Right lobe of liver (tissue), 6 donors: ENCODE results near the gene SH3GL3. TPM values are rescaled to one million over a fixed set of nuclear protein-coding genes. Genes with fewer than 3 reads are reported as not detected.

Experiments
- ATAC-seq, 4 donors: fragments of 200-7000 bp; cut with Tn5 transposase; one replicate each; pipeline ENCODE4 v1.9.1; 2020; ENCODE audit warnings: mild to moderate bottlenecking in 4 of 4, moderate library complexity in 4 of 4
- DNase-seq, 3 donors: peaks; one replicate each; pipeline ENCODE4 v3.0.0-alpha.2; 2020
- H3K27ac ChIP-seq, 3 donors: fragments of 200-600 bp; one replicate each; pipeline ENCODE4 v1.8.0; 2022
- H3K27me3 ChIP-seq, 2 donors: fragments of 200-600 bp; one replicate each; pipeline ENCODE4 v1.8.0; 2022
- H3K36me3 ChIP-seq, 4 donors: fragments of 200-600 bp; sonication (generic) in 1 of 4; one replicate each; pipeline versions ENCODE4 v1.5.1 to v1.8.0; 2017 to 2022; ENCODE audit warnings: control low read depth in 1 of 4
- H3K4me1 ChIP-seq, 4 donors: fragments of 200-600 bp; sonication (generic) in 1 of 4; one replicate each; pipeline versions ENCODE4 v1.5.1 to v1.8.0; 2017 to 2022; ENCODE audit warnings: control low read depth in 1 of 4
- H3K4me3 ChIP-seq, 3 donors: fragments of 200-600 bp; one replicate each; pipeline ENCODE4 v1.8.0; 2022
- H3K9me3 ChIP-seq, 4 donors: fragments of 200-600 bp; sonication (generic) in 1 of 4; one replicate each; pipeline versions ENCODE4 v1.5.1 to v1.8.0; 2017 to 2022; ENCODE audit warnings: control low read depth in 1 of 4
- POLR2A ChIP-seq: fragments of 450-650 bp; IDR thresholded peaks from one replicate; pipeline ENCODE4 v1.6.1; 2017; ENCODE audit warnings: antibody characterized with exemption, mild to moderate bottlenecking
- WGBS: methylation state at CpG from one replicate; pipeline ENCODE4 v1.1.6; 2018; ENCODE audit warnings: low coverage, low lambda C conversion rate; ENCODE audit not compliant: insufficient coverage; ENCODE audit errors: missing lambda C conversion rate; 5-methylcytosine and 5-hydroxymethylcytosine counted together
- intact Hi-C, 2 donors: fragments of 100-400 bp; cut with DNase I; formaldehyde crosslinking; loops; one replicate each; pipeline versions ENCODE4 v1.11.2 to v1.14.1; 2022
- total RNA-seq, 6 experiments: library from RNA; depleted of rRNA in 2 of 6; stranded (reverse); fragments of >200 nt in 2 of 6; fragmentation: NEBNext Ultra II Directional in 3 of 6; extraction: Animal tissue kit (Norgen Biotek cat#: 25700) in 3 of 6; gene quantifications; one replicate each; pipeline versions ENCODE4 v1.1.0 to v1.2.4, GENCODE V29; 2016 to 2023
- TF ChIP-seq, protein P1 (sequence below), 4 donors: fragments of 200-600 bp in 3 of 4; fragments of 450-650 bp in 1 of 4; IDR thresholded peaks; one replicate each; pipeline versions ENCODE4 v1.5.1 to v1.8.0; 2016 to 2022; ENCODE audit warnings: antibody characterized with exemption in 4 of 4, mild to moderate bottlenecking in 2 of 4
- donor health status: DM: no; HTN: yes; CAD: no.
- donor health status: DM: no; HTN: no; CAD: no.
- donor health status: DM: no; HTN: no; CAD: no.
- donor health status: DM: no; HTN: yes; CAD: no.
- donor health status: DM: no; HTN: yes; CAD: no.

The SH3GL3 gene
- total RNA-seq, 6 experiments from 2014 or later = not detected

DNA sequence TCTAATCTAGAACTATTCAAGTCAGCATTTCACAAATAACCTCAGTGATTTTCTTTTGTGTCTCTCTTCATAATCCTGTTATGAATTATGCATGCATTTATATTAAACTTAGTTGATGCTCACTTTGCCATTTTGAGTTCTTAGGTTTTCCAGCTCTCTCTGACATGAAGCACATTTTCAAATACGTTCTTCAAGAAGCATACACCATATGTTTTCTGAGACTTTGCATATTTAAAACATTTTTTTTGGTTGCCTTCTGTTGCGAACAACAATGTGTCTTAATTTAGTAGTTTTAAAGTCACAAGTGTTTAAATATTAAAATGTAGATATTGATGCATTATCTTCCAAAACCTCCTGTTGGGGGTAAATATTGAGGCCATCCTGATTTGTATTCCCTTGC is 37.5 kb downstream of the SH3GL3 start:
- intact Hi-C loops = no loop called here
- no peak for DNase-seq
- no peak overlapping the region for H3K27ac ChIP-seq
- H3K27me3 ChIP-seq = no peaks in the 10 kb centered on the region
- ATAC-seq = no peak
- H3K9me3 ChIP-seq = no peaks in the 10 kb centered on the region
- no peaks in the 10 kb centered on the region for H3K36me3 ChIP-seq
- 55% methylated on average over 2 of the region's 2 CpGs for WGBS
- H3K4me3 ChIP-seq = no peak overlapping the region
- TF ChIP-seq POLR2A = no peak
- TF ChIP-seq, protein P1, sequence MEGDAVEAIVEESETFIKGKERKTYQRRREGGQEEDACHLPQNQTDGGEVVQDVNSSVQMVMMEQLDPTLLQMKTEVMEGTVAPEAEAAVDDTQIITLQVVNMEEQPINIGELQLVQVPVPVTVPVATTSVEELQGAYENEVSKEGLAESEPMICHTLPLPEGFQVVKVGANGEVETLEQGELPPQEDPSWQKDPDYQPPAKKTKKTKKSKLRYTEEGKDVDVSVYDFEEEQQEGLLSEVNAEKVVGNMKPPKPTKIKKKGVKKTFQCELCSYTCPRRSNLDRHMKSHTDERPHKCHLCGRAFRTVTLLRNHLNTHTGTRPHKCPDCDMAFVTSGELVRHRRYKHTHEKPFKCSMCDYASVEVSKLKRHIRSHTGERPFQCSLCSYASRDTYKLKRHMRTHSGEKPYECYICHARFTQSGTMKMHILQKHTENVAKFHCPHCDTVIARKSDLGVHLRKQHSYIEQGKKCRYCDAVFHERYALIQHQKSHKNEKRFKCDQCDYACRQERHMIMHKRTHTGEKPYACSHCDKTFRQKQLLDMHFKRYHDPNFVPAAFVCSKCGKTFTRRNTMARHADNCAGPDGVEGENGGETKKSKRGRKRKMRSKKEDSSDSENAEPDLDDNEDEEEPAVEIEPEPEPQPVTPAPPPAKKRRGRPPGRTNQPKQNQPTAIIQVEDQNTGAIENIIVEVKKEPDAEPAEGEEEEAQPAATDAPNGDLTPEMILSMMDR (IDR thresholded peaks at IDR 0.05) = no peak
- H3K4me1 ChIP-seq = no peaks in the 10 kb centered on the region

DNA sequence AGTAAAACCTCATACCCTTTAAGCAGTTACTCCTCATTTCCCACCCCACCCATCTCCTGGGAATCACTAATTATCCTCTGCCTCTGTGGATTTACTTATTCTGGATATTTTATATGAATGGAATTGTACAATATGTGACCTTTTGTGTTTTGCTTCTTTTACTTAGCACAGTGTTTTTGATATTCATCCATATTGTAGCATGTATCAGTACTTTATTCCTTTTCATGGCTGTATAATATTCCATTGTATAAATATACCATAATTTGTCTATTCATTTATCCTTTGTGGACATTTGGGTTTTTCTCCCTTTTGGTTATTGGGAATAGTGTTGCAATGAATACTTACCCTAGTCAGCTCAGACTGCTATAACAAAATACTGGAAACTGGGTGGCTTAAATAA is 39.2 kb downstream of the SH3GL3 start:
- Histone ChIP-seq H3K27me3 (no peaks in the 10 kb centered on the region), H3K27ac (no peak overlapping the region), H3K4me3 (no peak overlapping the region), H3K36me3 (no peaks in the 10 kb centered on the region), H3K9me3 (no peaks in the 10 kb centered on the region), H3K4me1 (no peaks in the 10 kb centered on the region)
- intact Hi-C loops = no loop called here
- ATAC-seq (no peak), DNase-seq (no peak)
- no peak for TF ChIP-seq POLR2A

DNA sequence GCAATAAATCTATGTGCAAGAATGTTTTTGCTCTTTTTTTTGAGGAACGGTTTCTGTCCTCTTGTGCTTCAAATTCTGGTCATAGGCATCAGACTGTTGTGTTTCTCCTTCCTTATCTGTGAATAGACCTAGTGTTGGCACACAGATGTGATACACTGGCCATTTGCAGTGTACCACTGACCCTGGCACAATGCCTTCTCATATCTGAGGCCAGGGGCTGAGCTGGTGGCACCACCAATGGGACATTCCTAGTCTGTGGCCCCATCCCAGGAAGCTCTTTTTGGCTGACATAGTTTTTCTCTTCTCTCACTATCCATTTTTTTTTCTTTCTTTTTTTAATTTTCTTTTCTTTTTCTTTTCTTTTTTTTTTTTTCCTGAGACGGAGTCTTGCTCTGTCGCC is 40.4 kb downstream of the SH3GL3 start:
- H3K27ac ChIP-seq = no peak overlapping the region
- no peaks in the 10 kb centered on the region for H3K27me3 ChIP-seq
- TF ChIP-seq POLR2A = no peak
- TF ChIP-seq, protein P1 (IDR thresholded peaks at IDR 0.05) = no peak
- H3K9me3 ChIP-seq = no peaks in the 10 kb centered on the region
- ATAC-seq = no peak
- no peaks in the 10 kb centered on the region for H3K36me3 ChIP-seq
- WGBS = 71% methylated on average over 3 of the region's 3 CpGs
- no peak for DNase-seq
- no peak overlapping the region for H3K4me3 ChIP-seq
- no peaks in the 10 kb centered on the region for H3K4me1 ChIP-seq
- intact Hi-C loops = no loop called here

DNA sequence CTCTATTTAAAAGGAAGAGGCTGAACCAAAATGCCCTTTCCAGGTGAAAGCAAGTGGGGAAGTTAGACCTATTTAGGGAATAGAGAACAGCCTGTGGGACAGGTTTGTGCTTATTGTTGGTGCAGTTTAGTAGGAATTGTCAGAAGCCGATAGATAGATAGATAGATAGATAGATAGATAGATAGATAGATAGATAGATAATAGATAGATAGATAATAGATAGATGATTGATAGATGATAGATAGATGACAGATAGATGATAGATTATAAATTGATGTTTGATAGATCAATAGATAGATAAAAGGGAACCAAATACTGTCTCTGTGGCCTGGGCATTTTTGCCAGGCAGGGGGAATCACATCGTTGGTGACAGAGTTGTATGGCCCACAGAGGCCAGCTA is 42.5 kb downstream of the SH3GL3 start:
- intact Hi-C loops = no loop called here
- ATAC-seq = no peak
- WGBS = 63% methylated on average over 2 of the region's 2 CpGs
- H3K4me1 ChIP-seq = no peaks in the 10 kb centered on the region
- H3K27me3 ChIP-seq = no peaks in the 10 kb centered on the region
- no peak for TF ChIP-seq POLR2A
- TF ChIP-seq, protein P1 (IDR thresholded peaks at IDR 0.05) = no peak
- H3K9me3 ChIP-seq = no peaks in the 10 kb centered on the region
- DNase-seq = no peak
- H3K36me3 ChIP-seq = no peaks in the 10 kb centered on the region
- H3K4me3 ChIP-seq = no peak overlapping the region
- no peak overlapping the region for H3K27ac ChIP-seq

DNA sequence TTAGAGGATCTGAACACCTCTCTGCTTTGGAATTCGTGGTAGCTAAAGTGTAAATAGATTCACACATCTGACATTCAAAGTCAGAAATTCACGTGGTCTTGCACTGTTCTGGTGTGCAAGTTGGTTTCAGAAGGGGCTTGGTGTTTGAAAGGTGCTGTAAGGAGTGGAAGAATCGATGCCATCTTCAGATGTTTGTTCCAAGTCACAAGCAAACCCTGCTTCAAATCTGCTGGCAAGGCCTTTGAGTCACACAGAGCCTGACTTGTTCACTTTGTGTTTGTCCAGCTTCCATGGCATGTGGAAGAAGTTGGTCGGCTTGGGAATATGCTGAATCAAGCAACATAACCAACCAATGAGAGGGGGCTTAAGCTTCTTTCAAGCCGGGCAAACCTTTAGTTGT is 44.3 kb downstream of the SH3GL3 start:
- Histone ChIP-seq H3K27ac (no peak overlapping the region), H3K27me3 (no peaks in the 10 kb centered on the region), H3K9me3 (no peaks in the 10 kb centered on the region), H3K36me3 (no peaks in the 10 kb centered on the region), H3K4me1 (no peaks in the 10 kb centered on the region), H3K4me3 (no peak overlapping the region)
- DNase-seq = no peak
- ATAC-seq = no peak
- TF ChIP-seq, protein P1 (IDR thresholded peaks at IDR 0.05) = no peak
- 35% methylated on average over 5 of the region's 5 CpGs for WGBS
- intact Hi-C loops = no loop called here
